Measurements from ENCODE around the gene RUNX3.
A peak's percentile ranks its signal among the peaks of the same experiment; 100 is the strongest.

- TF ChIP-seq POLR2A (IDR thresholded peaks at IDR 0.05) (no peak), CTCF (IDR thresholded peaks at IDR 0.05) (peak in 3 of 6 experiments; percentile 9 to 51 (median 10))
Measured at GRCh38 chr1:24849672-24850295, 80.3 kb downstream of the RUNX3 start.

Measured in upper lobe of left lung (tissue), 4 donors.